GM12873 (cell line): Measurements from ENCODE around the gene ADSS1.

ENCODE experiments used
- TF ChIP-seq, protein P1 (sequence below): IDR thresholded peaks from 2 replicates; pipeline ENCODE4 v1.5.1; 2012; ENCODE audit warnings: low read depth, mild to moderate bottlenecking, moderate library complexity, low read length, control low read depth; ENCODE audit not compliant: insufficient read depth; ENCODE audit errors: missing control alignments

The ADSS1 gene

GRCh38 chr14:104787736-104788135, 63.7 kb downstream of the ADSS1 start:
- TF ChIP-seq, protein P1, sequence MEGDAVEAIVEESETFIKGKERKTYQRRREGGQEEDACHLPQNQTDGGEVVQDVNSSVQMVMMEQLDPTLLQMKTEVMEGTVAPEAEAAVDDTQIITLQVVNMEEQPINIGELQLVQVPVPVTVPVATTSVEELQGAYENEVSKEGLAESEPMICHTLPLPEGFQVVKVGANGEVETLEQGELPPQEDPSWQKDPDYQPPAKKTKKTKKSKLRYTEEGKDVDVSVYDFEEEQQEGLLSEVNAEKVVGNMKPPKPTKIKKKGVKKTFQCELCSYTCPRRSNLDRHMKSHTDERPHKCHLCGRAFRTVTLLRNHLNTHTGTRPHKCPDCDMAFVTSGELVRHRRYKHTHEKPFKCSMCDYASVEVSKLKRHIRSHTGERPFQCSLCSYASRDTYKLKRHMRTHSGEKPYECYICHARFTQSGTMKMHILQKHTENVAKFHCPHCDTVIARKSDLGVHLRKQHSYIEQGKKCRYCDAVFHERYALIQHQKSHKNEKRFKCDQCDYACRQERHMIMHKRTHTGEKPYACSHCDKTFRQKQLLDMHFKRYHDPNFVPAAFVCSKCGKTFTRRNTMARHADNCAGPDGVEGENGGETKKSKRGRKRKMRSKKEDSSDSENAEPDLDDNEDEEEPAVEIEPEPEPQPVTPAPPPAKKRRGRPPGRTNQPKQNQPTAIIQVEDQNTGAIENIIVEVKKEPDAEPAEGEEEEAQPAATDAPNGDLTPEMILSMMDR = no peak

- TF ChIP-seq, protein P1 = no peak
Observed at GRCh38 chr14:104788161-104788818, 64.3 kb downstream of the ADSS1 start.

- TF ChIP-seq, protein P1 = no peak
Observed at GRCh38 chr14:104788873-104789663, 65.0 kb downstream of the ADSS1 start.

- TF ChIP-seq, protein P1 = no peak
Observed at GRCh38 chr14:104789752-104790743, 66.0 kb downstream of the ADSS1 start.

DNA sequence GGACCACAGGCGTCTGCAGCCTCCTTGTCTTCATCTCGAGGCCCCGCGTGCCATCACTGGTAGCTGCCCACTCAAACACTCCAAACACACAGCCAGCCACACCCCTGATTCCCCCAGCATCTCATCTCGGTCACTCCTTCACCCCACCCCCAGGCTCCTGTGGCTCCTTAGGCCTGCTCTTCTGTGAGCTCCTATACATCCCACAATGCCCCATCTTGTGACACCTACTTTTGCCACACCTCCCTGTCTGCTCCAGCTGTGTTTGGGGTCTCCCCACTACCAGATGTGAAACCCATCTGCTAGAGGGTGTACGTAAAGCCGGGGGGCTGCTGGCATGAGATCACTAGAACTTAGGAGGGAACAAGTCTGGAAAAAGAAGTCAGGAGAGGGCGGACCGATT, 67.4 kb downstream of the ADSS1 start:
- TF ChIP-seq, protein P1 = no peak

- TF ChIP-seq, protein P1 = no peak
Observed at GRCh38 chr14:104792101-104792884, 68.3 kb downstream of the ADSS1 start.
